NCI-H2196 treated with DMSO at 0.1 percent for 48 hours (cell line): Measurements from ENCODE around the gene OGA.
A peak's percentile ranks its signal among the peaks of the same experiment; 100 is the strongest.
"Not testable (repeated sequence)": the region's sequence is repeated elsewhere in the genome, so short reads cannot be mapped to it uniquely, and the experiment has no call there.

Experiments used
- DNase-seq: peaks from one replicate; lab custom pipeline; 2025; ENCODE audit not compliant: unreplicated experiment; lab: John Stamatoyannopoulos, UW

The OGA gene

GRCh38 chr10:101807158-101807557 is 11.1 kb downstream of the OGA start:
- DNase-seq = no peak

- no peak for DNase-seq
These were observed 14.7 kb downstream of the OGA start for GRCh38 chr10:101803511-101803910.

- no peak for DNase-seq
These were observed 20.7 kb downstream of the OGA start for GRCh38 chr10:101797403-101798059.

GRCh38 chr10:101793526-101793925 is 24.7 kb downstream of the OGA start:
- DNase-seq = no peak

- no peak for DNase-seq
These were observed 28.6 kb downstream of the OGA start for GRCh38 chr10:101789686-101790085.

GRCh38 chr10:101789231-101789630 is 29.0 kb downstream of the OGA start:
- DNase-seq = not testable (repeated sequence)

- no peak for DNase-seq
These were observed 32.4 kb downstream of the OGA start for GRCh38 chr10:101785801-101786200.

GRCh38 chr10:101784558-101784957 is 33.7 kb downstream of the OGA start:
- DNase-seq = no peak

GRCh38 chr10:101783736-101784118 is 34.5 kb downstream of the OGA start:
- DNase-seq = no peak

- peak; percentile 15 for DNase-seq
These were observed 35.2 kb downstream of the OGA start, which contains the start of gene NPM3 for GRCh38 chr10:101782811-101783735. Gene NPM3, minus strand, starts transcription at chr10:101783446. Its CDS starts 56 bp downstream, at chr10:101783390.

- no peak for DNase-seq
These were observed 36.0 kb downstream of the OGA start for GRCh38 chr10:101781984-101782810.

GRCh38 chr10:101781655-101781983 is 36.6 kb downstream of the OGA start:
- DNase-seq = no peak

GRCh38 chr10:101780818-101781654 is 37.2 kb downstream of the OGA start:
- peak; percentile 12 for DNase-seq

GRCh38 chr10:101780187-101780817 is 37.9 kb downstream of the OGA start:
- no peak for DNase-seq

- DNase-seq = no peak
These were observed 38.6 kb downstream of the OGA start for GRCh38 chr10:101779544-101780186.

GRCh38 chr10:101778781-101779543 is 39.3 kb downstream of the OGA start:
- DNase-seq = no peak

- DNase-seq = no peak
These were observed 40.0 kb downstream of the OGA start for GRCh38 chr10:101778151-101778780.

- no peak for DNase-seq
These were observed 40.6 kb downstream of the OGA start for GRCh38 chr10:101777619-101778145.
